H9 (cell line): ENCODE measurements around the gene SRM. TPM values are rescaled to one million over a fixed set of nuclear protein-coding genes. Genes with fewer than 3 reads are reported as not detected.

ENCODE experiments used
- DNase-seq: peaks from one replicate; pipeline ENCODE4 v3.0.0-alpha.2; 2017
- H2AFZ ChIP-seq: one replicate; pipeline ENCODE4 v1.6.1; 2013; ENCODE audit warnings: mild to moderate bottlenecking, low read length, control low read depth, moderate library complexity
- H2AK5ac ChIP-seq: 2 replicates; pipeline ENCODE4 v1.6.1; 2013; ENCODE audit warnings: low read length, control low read depth, mixed read lengths; ENCODE audit not compliant: insufficient read length
- H2BK120ac ChIP-seq: one replicate; pipeline ENCODE4 v1.6.1; 2013; ENCODE audit warnings: low read depth, mild to moderate bottlenecking, low read length, control low read depth, inconsistent platforms; ENCODE audit not compliant: poor library complexity, severe bottlenecking
- H2BK12ac ChIP-seq: 2 replicates; pipeline ENCODE4 v1.6.1; 2013; ENCODE audit warnings: low read length, control low read depth, mixed read lengths, low read depth; ENCODE audit not compliant: insufficient read length
- H2BK15ac ChIP-seq: 2 replicates; pipeline ENCODE4 v1.6.1; 2013; ENCODE audit warnings: low read depth, low read length, control low read depth
- H2BK20ac ChIP-seq: one replicate; pipeline ENCODE4 v1.6.1; 2013; ENCODE audit warnings: low read depth, mild to moderate bottlenecking, low read length, control low read depth, inconsistent platforms; ENCODE audit not compliant: poor library complexity, severe bottlenecking
- H2BK5ac ChIP-seq: 2 replicates; pipeline ENCODE4 v1.6.1; 2013; ENCODE audit warnings: low read length, control low read depth, mixed read lengths; ENCODE audit not compliant: insufficient read length
- H3K14ac ChIP-seq: 2 replicates; pipeline ENCODE4 v1.6.1; 2013; ENCODE audit warnings: low read length, control low read depth; ENCODE audit not compliant: insufficient read depth
- H3K18ac ChIP-seq: 2 replicates; pipeline ENCODE4 v1.6.1; 2013; ENCODE audit warnings: low read depth, mild to moderate bottlenecking, mixed read lengths, low read length, control low read depth; ENCODE audit not compliant: insufficient read length
- H3K23ac ChIP-seq: 2 replicates; pipeline ENCODE4 v1.6.1; 2013; ENCODE audit warnings: low read length, control low read depth, mixed read lengths, low read depth; ENCODE audit not compliant: insufficient read length
- H3K23me2 ChIP-seq: 2 replicates; pipeline ENCODE4 v1.6.1; 2013; ENCODE audit warnings: low read depth, mild to moderate bottlenecking, mixed read lengths, low read length, control low read depth; ENCODE audit not compliant: insufficient read length, poor library complexity, severe bottlenecking
- H3K27ac ChIP-seq: 2 replicates; pipeline ENCODE4 v1.5.1; 2013; ENCODE audit warnings: low read length, control low read depth, mixed read lengths, low read depth; ENCODE audit not compliant: insufficient read length
- H3K27me3 ChIP-seq: 2 replicates; pipeline ENCODE4 v1.6.1; 2013; ENCODE audit warnings: low read length, control low read depth, inconsistent platforms; ENCODE audit not compliant: insufficient read depth
- H3K4ac ChIP-seq: 2 replicates; pipeline ENCODE4 v1.6.1; 2013; ENCODE audit warnings: low read depth, mild to moderate bottlenecking, control low read depth, inconsistent platforms, low read length, moderate library complexity
- H3K4me1 ChIP-seq: 2 replicates; pipeline ENCODE4 v1.6.1; 2013; ENCODE audit warnings: low read length, control low read depth, inconsistent platforms; ENCODE audit not compliant: insufficient read depth
- H3K4me2 ChIP-seq: 2 replicates; pipeline ENCODE4 v1.6.1; 2013; ENCODE audit warnings: low read length, control low read depth, mixed read lengths; ENCODE audit not compliant: insufficient read length, insufficient read depth
- H3K56ac ChIP-seq: 2 replicates; pipeline ENCODE4 v1.6.1; 2013; ENCODE audit warnings: low read depth, mild to moderate bottlenecking, mixed read lengths, low read length, control low read depth; ENCODE audit not compliant: insufficient read length
- H3K79me1 ChIP-seq: 2 replicates; pipeline ENCODE4 v1.6.1; 2013; ENCODE audit warnings: low read depth, mild to moderate bottlenecking, moderate library complexity, low read length, control low read depth, inconsistent platforms; ENCODE audit not compliant: insufficient read depth, poor library complexity, severe bottlenecking
- H3K79me2 ChIP-seq: 2 replicates; pipeline ENCODE4 v1.6.1; 2013; ENCODE audit warnings: low read length, control low read depth, inconsistent platforms; ENCODE audit not compliant: insufficient read depth
- H3K9ac ChIP-seq: 2 replicates; pipeline ENCODE4 v1.6.1; 2013; ENCODE audit warnings: low read length, control low read depth, mixed read lengths; ENCODE audit not compliant: insufficient read length; ENCODE audit errors: extremely low read depth
- H3K9me3 ChIP-seq: one replicate; pipeline ENCODE4 v1.6.1; 2013; ENCODE audit warnings: low read depth, low read length, inconsistent platforms; ENCODE audit not compliant: control insufficient read depth
- H3T11ph ChIP-seq: one replicate; pipeline ENCODE4 v1.6.1; 2013; ENCODE audit warnings: mild to moderate bottlenecking, low read length, control low read depth, inconsistent platforms
- H4K20me1 ChIP-seq: one replicate; pipeline ENCODE4 v1.6.1; 2013; ENCODE audit not compliant: control insufficient read depth, insufficient read length, insufficient read depth
- H4K5ac ChIP-seq: 2 replicates; pipeline ENCODE4 v1.6.1; 2013; ENCODE audit warnings: low read depth, mild to moderate bottlenecking, mixed read lengths, low read length, control low read depth; ENCODE audit not compliant: insufficient read length
- H4K8ac ChIP-seq: replicated peaks from 2 replicates; pipeline ENCODE4 v1.6.1; 2013; ENCODE audit warnings: low read length, control low read depth, mixed read lengths, low read depth; ENCODE audit not compliant: insufficient read length
- H4K91ac ChIP-seq: 2 replicates; pipeline ENCODE4 v1.6.1; 2013; ENCODE audit warnings: low read depth, mild to moderate bottlenecking, moderate library complexity, mixed read lengths, low read length, control low read depth; ENCODE audit not compliant: insufficient read length
- H3K27ac Mint-ChIP-seq, 3 experiments: 2 replicates in 2 of 3; 3 replicates in 1 of 3; pipeline ENCODE4 v1.8.0; 2020 to 2021; ENCODE audit warnings: mixed read lengths in 3 of 3, mild to moderate bottlenecking in 1 of 3, moderate library complexity in 1 of 3
- H3K27me3 Mint-ChIP-seq: 2 replicates; pipeline ENCODE4 v1.8.0; 2021; ENCODE audit warnings: low read depth, mild to moderate bottlenecking, moderate library complexity, mixed read lengths
- H3K36me3 Mint-ChIP-seq, 3 experiments: 2 replicates in 2 of 3; 3 replicates in 1 of 3; pipeline ENCODE4 v1.8.0; 2020 to 2021; ENCODE audit warnings: low read depth in 3 of 3, mixed read lengths in 3 of 3; ENCODE audit not compliant: insufficient read depth in 1 of 3
- H3K4me1 Mint-ChIP-seq, 2 experiments: 2 replicates each; pipeline ENCODE4 v1.8.0; 2020; ENCODE audit warnings: mixed read lengths in 2 of 2
- H3K4me3 Mint-ChIP-seq, 2 experiments: 2 replicates in 1 of 2; 3 replicates in 1 of 2; pipeline ENCODE4 v1.8.0; 2020 to 2021; ENCODE audit warnings: mild to moderate bottlenecking in 2 of 2, mixed read lengths in 2 of 2, moderate library complexity in 1 of 2
- H3K9me3 Mint-ChIP-seq, 2 experiments: 2 replicates in 1 of 2; 3 replicates in 1 of 2; pipeline ENCODE4 v1.8.0; 2020; ENCODE audit warnings: mild to moderate bottlenecking in 2 of 2, mixed read lengths in 2 of 2, moderate library complexity in 1 of 2
- WGBS: extraction: QIAGEN DNeasy Blood & Tissue Kit; methylation state at CpG from one replicate; pipeline ENCODE4 v1.1.7; 2013; ENCODE audit warnings: missing lambda C conversion rate, low lambda C conversion rate, mixed read lengths; ENCODE audit not compliant: insufficient read length; ENCODE audit errors: extremely low coverage; 5-methylcytosine and 5-hydroxymethylcytosine counted together
- total RNA-seq: library from RNA; stranded (reverse); gene quantifications from 2 replicates; pipeline ENCODE4 v1.2.1, GENCODE V29; 2021
- TF ChIP-seq, protein P1 (sequence below): fragments of 200-600 bp; sonication (generic); conservative IDR thresholded peaks from 3 replicates; pipeline ENCODE4 v1.8.0; 2021; ENCODE audit warnings: antibody characterized with exemption, mild to moderate bottlenecking

SRM gene
- total RNA-seq, 1 experiment from 2014 or later, result 196 TPM

DNA sequence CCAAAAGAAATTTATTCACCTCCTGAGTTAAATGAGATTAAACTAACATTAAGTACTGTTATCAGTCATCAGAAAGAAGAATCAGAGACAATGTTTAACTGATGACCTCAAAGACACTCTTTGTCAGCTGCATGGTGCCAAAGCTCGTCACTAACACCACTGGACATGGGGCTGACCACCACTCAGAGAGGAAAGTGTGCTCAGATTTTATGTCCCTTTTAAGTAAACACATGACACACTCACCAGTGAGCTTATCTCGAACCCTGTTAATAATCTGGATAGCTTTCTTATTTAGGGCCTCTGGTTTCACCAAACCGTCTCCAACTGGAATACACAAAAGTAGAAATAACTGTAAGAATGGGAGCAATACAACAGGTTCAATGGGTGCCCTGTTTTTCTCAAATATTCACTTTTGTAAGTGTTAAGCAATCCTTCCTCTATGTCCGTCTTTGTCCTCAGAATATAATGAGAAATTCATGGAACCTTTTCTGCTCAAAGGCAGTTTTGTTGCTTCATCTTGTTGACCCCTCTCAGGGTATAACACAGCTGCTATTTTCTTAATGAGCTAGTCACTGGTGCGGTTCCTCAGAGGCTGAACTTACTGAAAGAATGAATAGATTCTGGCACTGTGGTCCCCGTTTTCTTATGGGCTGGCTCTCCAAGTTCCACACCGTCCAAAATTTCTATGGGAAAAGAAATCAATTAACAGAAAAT, 49.4 kb upstream of the SRM start:
- Histone ChIP-seq H3K23me2 (no peaks in the 10 kb centered on the region), H4K20me1 (peaks cover 2% of the 10 kb centered on the region), H2BK15ac (no peak overlapping the region), H3K56ac (no peak overlapping the region), H3T11ph (no peak overlapping the region), H3K27ac (no peak overlapping the region), H3K27me3 (no peaks in the 10 kb centered on the region), H4K5ac (no peak overlapping the region), H2BK12ac (no peak overlapping the region), H3K9ac (no peak overlapping the region), H3K23ac (no peak overlapping the region), H2BK120ac (no peak overlapping the region), H3K18ac (no peak overlapping the region), H4K8ac (no peak overlapping the region), H3K4me2 (no peak overlapping the region), H2AK5ac (no peak overlapping the region), H4K91ac (no peak overlapping the region), H2BK5ac (no peak overlapping the region), H2BK20ac (no peak overlapping the region), H3K4ac (no peak overlapping the region), H3K4me1 (no peaks in the 10 kb centered on the region), H3K79me1 (no peaks in the 10 kb centered on the region), H3K9me3 (no peaks in the 10 kb centered on the region), H2AFZ (no peak overlapping the region), H3K79me2 (no peaks in the 10 kb centered on the region), H3K14ac (no peak overlapping the region)
- H3K9me3 Mint-ChIP-seq, result no peaks in the 10 kb centered on the region
- no peak overlapping the region for H3K4me3 Mint-ChIP-seq
- 0 out of 7 replicates have a peak overlapping the region, but pooled peaks of 1 of the 3 experiments have one; percentile 8 for H3K27ac Mint-ChIP-seq
- no peak for DNase-seq
- WGBS, result no CpG with 5 or more reads among the region's 7 CpGs
- H3K4me1 Mint-ChIP-seq, result no peaks in the 10 kb centered on the region
- TF ChIP-seq, protein P1, sequence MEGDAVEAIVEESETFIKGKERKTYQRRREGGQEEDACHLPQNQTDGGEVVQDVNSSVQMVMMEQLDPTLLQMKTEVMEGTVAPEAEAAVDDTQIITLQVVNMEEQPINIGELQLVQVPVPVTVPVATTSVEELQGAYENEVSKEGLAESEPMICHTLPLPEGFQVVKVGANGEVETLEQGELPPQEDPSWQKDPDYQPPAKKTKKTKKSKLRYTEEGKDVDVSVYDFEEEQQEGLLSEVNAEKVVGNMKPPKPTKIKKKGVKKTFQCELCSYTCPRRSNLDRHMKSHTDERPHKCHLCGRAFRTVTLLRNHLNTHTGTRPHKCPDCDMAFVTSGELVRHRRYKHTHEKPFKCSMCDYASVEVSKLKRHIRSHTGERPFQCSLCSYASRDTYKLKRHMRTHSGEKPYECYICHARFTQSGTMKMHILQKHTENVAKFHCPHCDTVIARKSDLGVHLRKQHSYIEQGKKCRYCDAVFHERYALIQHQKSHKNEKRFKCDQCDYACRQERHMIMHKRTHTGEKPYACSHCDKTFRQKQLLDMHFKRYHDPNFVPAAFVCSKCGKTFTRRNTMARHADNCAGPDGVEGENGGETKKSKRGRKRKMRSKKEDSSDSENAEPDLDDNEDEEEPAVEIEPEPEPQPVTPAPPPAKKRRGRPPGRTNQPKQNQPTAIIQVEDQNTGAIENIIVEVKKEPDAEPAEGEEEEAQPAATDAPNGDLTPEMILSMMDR, result no peak
- H3K27me3 Mint-ChIP-seq, result no peaks in the 10 kb centered on the region
- peaks cover 24 to 80% (median 60%) of the 10 kb centered on the region in 3 experiments; a peak in 6 of 7 replicates for H3K36me3 Mint-ChIP-seq
